GM12878 (cell line): ENCODE measurements around the gene KCNQ1.

Experiments
- BMI1 ChIP-seq: fragments of 450-650 bp; IDR thresholded peaks from 2 replicates; pipeline ENCODE4 v1.6.1; 2016; ENCODE audit warnings: mild to moderate bottlenecking, moderate library complexity, borderline replicate concordance
- FOXM1 ChIP-seq: IDR thresholded peaks from 2 replicates; pipeline ENCODE4 v1.6.1; 2012; ENCODE audit warnings: low read depth, mild to moderate bottlenecking, inconsistent platforms, low read length, moderate library complexity
- NR2C2 ChIP-seq: IDR thresholded peaks from 2 replicates; pipeline ENCODE4 v1.6.1; 2011; ENCODE audit warnings: borderline replicate concordance, low read depth; ENCODE audit not compliant: control insufficient read depth, insufficient read length
- PAX8 ChIP-seq: fragments of 450-650 bp; IDR thresholded peaks from 2 replicates; pipeline ENCODE4 v1.6.1; 2017; ENCODE audit warnings: mild to moderate bottlenecking, moderate library complexity
- POLR2AphosphoS5 ChIP-seq: IDR thresholded peaks from 2 replicates; pipeline ENCODE4 v1.6.1; 2011; ENCODE audit warnings: mild to moderate bottlenecking, low read length, inconsistent platforms
- SIN3A ChIP-seq: IDR thresholded peaks from 2 replicates; pipeline ENCODE4 v1.6.1; 2012; ENCODE audit warnings: low read depth, low read length, improper control_type of control experiment
- SMC3 ChIP-seq: IDR thresholded peaks from 2 replicates; pipeline ENCODE4 v1.6.1; 2011; ENCODE audit warnings: low read length, improper control_type of control experiment, borderline replicate concordance
- TCF12 ChIP-seq: IDR thresholded peaks from 2 replicates; pipeline ENCODE4 v1.6.1; 2011; ENCODE audit warnings: low read depth, mild to moderate bottlenecking, low read length
- ZBED1 ChIP-seq: IDR thresholded peaks from 2 replicates; pipeline ENCODE4 v1.6.1; 2016; ENCODE audit warnings: borderline replicate concordance
- TF ChIP-seq, protein P1 (sequence below), 3 experiments: IDR thresholded peaks in 2 of 3; conservative IDR thresholded peaks in 1 of 3; 2 replicates each; pipeline ENCODE4 v1.5.1; 2011; ENCODE audit warnings: low read depth in 3 of 3, low read length in 3 of 3, mild to moderate bottlenecking in 3 of 3, control low read depth in 2 of 3, moderate library complexity in 2 of 3, inconsistent platforms in 1 of 3, mixed read lengths in 1 of 3; ENCODE audit not compliant: control insufficient read depth in 2 of 3, insufficient read depth in 1 of 3; ENCODE audit errors: extremely low read depth in 1 of 3
- TF ChIP-seq, protein P2 (sequence below): fragments of 450-650 bp; formaldehyde crosslinking; IDR thresholded peaks from 2 replicates; pipeline ENCODE4 v1.4.0; 2020; ENCODE audit warnings: mild to moderate bottlenecking, moderate library complexity

DNA sequence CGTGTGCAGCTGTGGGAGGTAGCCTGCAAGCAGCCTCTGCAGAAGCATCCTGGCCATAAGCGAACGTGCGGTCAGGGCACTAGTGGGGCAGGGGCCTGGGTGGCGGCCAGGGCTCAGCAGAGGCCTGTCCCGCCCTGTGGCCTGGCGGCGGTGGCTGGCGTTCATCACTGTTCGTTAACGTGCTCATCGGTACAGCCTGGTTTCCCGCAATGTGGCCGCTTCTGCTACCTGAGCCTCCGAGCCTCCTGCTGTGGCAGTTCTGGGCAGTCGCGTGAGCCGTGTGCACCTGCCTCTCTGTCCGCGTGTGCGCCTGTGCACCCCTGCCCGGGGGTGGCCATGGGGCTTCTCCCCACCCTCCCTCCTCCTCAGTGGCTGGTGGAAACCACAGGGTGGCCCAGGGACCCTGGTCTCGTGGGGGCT lies 137.1 kb downstream of the KCNQ1 start:
- no peak for TF ChIP-seq SMC3
- TF ChIP-seq, protein P1, sequence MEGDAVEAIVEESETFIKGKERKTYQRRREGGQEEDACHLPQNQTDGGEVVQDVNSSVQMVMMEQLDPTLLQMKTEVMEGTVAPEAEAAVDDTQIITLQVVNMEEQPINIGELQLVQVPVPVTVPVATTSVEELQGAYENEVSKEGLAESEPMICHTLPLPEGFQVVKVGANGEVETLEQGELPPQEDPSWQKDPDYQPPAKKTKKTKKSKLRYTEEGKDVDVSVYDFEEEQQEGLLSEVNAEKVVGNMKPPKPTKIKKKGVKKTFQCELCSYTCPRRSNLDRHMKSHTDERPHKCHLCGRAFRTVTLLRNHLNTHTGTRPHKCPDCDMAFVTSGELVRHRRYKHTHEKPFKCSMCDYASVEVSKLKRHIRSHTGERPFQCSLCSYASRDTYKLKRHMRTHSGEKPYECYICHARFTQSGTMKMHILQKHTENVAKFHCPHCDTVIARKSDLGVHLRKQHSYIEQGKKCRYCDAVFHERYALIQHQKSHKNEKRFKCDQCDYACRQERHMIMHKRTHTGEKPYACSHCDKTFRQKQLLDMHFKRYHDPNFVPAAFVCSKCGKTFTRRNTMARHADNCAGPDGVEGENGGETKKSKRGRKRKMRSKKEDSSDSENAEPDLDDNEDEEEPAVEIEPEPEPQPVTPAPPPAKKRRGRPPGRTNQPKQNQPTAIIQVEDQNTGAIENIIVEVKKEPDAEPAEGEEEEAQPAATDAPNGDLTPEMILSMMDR (IDR thresholded peaks at IDR 0.05 in 2 of 3, conservative IDR thresholded peaks at IDR 0.05 in 1 of 3; ENCODE audit: control insufficient read depth in 2 of 3, extremely low read depth in 1 of 3, insufficient read depth in 1 of 3, low read depth in 3 of 3, low read length in 3 of 3): no peak
- TF ChIP-seq TCF12: no peak
- no peak for TF ChIP-seq NR2C2
- no peak for TF ChIP-seq ZBED1
- TF ChIP-seq PAX8: no peak
- TF ChIP-seq SIN3A: no peak
- no peak for TF ChIP-seq BMI1
- TF ChIP-seq FOXM1: no peak
- TF ChIP-seq, protein P2, sequence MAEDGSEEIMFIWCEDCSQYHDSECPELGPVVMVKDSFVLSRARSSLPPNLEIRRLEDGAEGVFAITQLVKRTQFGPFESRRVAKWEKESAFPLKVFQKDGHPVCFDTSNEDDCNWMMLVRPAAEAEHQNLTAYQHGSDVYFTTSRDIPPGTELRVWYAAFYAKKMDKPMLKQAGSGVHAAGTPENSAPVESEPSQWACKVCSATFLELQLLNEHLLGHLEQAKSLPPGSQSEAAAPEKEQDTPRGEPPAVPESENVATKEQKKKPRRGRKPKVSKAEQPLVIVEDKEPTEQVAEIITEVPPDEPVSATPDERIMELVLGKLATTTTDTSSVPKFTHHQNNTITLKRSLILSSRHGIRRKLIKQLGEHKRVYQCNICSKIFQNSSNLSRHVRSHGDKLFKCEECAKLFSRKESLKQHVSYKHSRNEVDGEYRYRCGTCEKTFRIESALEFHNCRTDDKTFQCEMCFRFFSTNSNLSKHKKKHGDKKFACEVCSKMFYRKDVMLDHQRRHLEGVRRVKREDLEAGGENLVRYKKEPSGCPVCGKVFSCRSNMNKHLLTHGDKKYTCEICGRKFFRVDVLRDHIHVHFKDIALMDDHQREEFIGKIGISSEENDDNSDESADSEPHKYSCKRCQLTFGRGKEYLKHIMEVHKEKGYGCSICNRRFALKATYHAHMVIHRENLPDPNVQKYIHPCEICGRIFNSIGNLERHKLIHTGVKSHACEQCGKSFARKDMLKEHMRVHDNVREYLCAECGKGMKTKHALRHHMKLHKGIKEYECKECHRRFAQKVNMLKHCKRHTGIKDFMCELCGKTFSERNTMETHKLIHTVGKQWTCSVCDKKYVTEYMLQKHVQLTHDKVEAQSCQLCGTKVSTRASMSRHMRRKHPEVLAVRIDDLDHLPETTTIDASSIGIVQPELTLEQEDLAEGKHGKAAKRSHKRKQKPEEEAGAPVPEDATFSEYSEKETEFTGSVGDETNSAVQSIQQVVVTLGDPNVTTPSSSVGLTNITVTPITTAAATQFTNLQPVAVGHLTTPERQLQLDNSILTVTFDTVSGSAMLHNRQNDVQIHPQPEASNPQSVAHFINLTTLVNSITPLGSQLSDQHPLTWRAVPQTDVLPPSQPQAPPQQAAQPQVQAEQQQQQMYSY (CRISPR knock-in tag): no peak
- TF ChIP-seq POLR2AphosphoS5: no peak
